ENCODE results near the gene GPR183.
"Not testable (repeated sequence)": the region's sequence is repeated elsewhere in the genome, so short reads cannot be mapped to it uniquely, and the experiment has no call there.

The GPR183 gene

GRCh38 chr13:99270518-99270917 lies 36.7 kb downstream of the GPR183 start:
- DNase-seq (ENCODE audit: low spot score) = no peak

GRCh38 chr13:99269627-99270241 lies 37.5 kb downstream of the GPR183 start:
- DNase-seq (ENCODE audit: low spot score) = peak; percentile 63

- no peak for DNase-seq (ENCODE audit: low spot score)
Observed at GRCh38 chr13:99268822-99269221, 38.4 kb downstream of the GPR183 start.

GRCh38 chr13:99267927-99268326 lies 39.3 kb downstream of the GPR183 start:
- DNase-seq (ENCODE audit: low spot score) = peak; percentile 10

GRCh38 chr13:99266827-99267226 lies 40.4 kb downstream of the GPR183 start:
- peak; percentile 30 for DNase-seq (ENCODE audit: low spot score)

- DNase-seq (ENCODE audit: low spot score) = peak; percentile 78
Observed at GRCh38 chr13:99265821-99266426, 41.3 kb downstream of the GPR183 start.

- no peak for DNase-seq (ENCODE audit: low spot score)
Observed at GRCh38 chr13:99265162-99265800, 41.9 kb downstream of the GPR183 start.

- no peak for DNase-seq (ENCODE audit: low spot score)
Observed at GRCh38 chr13:99264051-99264450, 43.1 kb downstream of the GPR183 start.

GRCh38 chr13:99263126-99263785 lies 43.9 kb downstream of the GPR183 start:
- DNase-seq (ENCODE audit: low spot score) = no peak

- no peak for DNase-seq (ENCODE audit: low spot score)
Observed at GRCh38 chr13:99261059-99261458, 46.1 kb downstream of the GPR183 start.

- DNase-seq (ENCODE audit: low spot score) = no peak
Observed at GRCh38 chr13:99260216-99260615, 47.0 kb downstream of the GPR183 start.

GRCh38 chr13:99258946-99259345 lies 48.3 kb downstream of the GPR183 start:
- no peak for DNase-seq (ENCODE audit: low spot score)

GRCh38 chr13:99258210-99258860 lies 48.9 kb downstream of the GPR183 start, which contains the start of gene GPR18:
Gene GPR18 (minus strand): TSS chr13:99258379. CDS start chr13:99255872, 2,507 bp downstream.
- DNase-seq (ENCODE audit: low spot score) = no peak

GRCh38 chr13:99257291-99257690 lies 49.9 kb downstream of the GPR183 start:
- DNase-seq (ENCODE audit: low spot score) = no peak

- no peak for DNase-seq (ENCODE audit: low spot score)
Observed at GRCh38 chr13:99256709-99257108, 50.5 kb downstream of the GPR183 start.

GRCh38 chr13:99256283-99256682 lies 50.9 kb downstream of the GPR183 start:
- DNase-seq (ENCODE audit: low spot score) = no peak

- no peak for DNase-seq (ENCODE audit: low spot score)
Observed at GRCh38 chr13:99255271-99255670, 51.9 kb downstream of the GPR183 start.

- no peak for DNase-seq (ENCODE audit: low spot score)
Observed at GRCh38 chr13:99254830-99255229, 52.4 kb downstream of the GPR183 start.

- no peak for DNase-seq (ENCODE audit: low spot score)
Observed at GRCh38 chr13:99251921-99252320, 55.3 kb downstream of the GPR183 start.

GRCh38 chr13:99250982-99251825 lies 56.0 kb downstream of the GPR183 start:
- no peak for DNase-seq (ENCODE audit: low spot score)

- not testable (repeated sequence) for DNase-seq (ENCODE audit: low spot score)
Observed at GRCh38 chr13:99249606-99250005, 57.6 kb downstream of the GPR183 start.
